Middle frontal gyrus (tissue), 1 donor: ENCODE results near the gene ZDHHC7.
"Not testable (repeated sequence)": the region's sequence is repeated elsewhere in the genome, so short reads cannot be mapped to it uniquely, and the experiment has no call there.

ENCODE experiments used
- DNase-seq: peaks from one replicate; pipeline ENCODE4 v3.0.0-alpha.2; 2015; ENCODE audit warnings: low spot score; ENCODE audit errors: extremely low spot score

ZDHHC7 gene

DNA sequence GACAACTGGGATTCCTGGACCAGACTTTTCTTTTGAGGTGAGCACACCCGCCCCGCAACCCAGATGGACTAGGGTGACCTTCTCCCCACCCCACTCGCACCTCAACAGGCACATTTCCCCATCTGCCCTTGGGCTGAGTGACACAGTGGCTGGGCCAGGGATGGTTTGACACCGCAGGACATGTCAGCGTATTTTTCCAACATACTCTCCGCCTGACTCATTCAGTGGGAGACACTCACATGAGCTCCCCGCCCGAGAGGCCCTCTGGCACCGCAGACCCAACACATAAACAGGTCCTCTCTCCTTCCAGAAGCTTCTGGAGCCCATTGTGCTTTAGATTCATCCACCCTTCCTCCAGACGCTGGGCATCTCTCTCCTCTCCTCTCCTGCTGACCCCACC is 69.4 kb downstream of the ZDHHC7 start:
- no peak for DNase-seq

DNA sequence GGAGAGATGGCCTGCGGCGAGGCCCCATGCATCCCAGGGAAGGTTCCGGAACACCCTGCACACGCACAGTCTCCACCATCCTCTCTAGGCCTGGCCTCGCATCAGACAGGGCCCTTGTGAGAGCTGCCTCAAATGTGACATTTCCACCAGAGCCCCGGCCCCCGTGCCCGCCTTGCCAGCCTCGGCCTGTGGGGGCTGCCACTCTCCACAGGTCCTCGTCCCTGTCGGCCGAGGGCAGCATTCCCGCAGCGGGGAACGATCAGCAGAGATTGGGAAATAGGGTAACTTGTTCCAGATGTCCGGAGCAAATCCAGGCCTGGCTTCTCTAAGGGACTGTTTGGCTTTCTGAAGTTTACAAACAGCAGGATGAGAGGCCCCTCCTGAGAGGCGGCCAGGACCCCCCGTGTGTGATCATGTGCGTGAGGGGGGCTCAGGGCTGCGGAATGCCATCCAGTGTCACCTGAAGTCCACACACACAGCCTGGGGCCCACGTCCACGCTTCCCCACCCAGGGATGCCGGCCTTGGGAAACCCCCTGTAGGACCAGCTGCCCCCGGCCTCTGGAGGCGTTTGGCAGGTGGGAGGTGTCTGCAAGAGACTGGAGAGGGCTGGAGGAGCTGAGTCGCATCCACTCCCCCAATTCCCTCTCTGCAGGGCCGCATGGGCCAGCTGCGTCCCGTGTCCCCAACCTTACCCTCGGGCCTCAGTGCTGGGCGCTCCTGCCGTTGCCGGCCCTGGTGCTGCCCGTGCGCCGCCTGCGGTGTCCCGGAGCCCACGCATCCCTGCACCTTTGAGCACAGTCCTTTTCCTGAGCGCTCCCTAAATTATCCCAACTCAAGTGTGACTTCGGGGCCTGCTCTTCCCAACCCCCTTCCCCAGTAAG is 70.4 kb downstream of the ZDHHC7 start:
- no peak for DNase-seq

- not testable (repeated sequence) for DNase-seq
Measured at GRCh38 chr16:84938616-84939015, 72.7 kb downstream of the ZDHHC7 start.

GRCh38 chr16:84937196-84938005 is 73.9 kb downstream of the ZDHHC7 start:
- DNase-seq = no peak

DNA sequence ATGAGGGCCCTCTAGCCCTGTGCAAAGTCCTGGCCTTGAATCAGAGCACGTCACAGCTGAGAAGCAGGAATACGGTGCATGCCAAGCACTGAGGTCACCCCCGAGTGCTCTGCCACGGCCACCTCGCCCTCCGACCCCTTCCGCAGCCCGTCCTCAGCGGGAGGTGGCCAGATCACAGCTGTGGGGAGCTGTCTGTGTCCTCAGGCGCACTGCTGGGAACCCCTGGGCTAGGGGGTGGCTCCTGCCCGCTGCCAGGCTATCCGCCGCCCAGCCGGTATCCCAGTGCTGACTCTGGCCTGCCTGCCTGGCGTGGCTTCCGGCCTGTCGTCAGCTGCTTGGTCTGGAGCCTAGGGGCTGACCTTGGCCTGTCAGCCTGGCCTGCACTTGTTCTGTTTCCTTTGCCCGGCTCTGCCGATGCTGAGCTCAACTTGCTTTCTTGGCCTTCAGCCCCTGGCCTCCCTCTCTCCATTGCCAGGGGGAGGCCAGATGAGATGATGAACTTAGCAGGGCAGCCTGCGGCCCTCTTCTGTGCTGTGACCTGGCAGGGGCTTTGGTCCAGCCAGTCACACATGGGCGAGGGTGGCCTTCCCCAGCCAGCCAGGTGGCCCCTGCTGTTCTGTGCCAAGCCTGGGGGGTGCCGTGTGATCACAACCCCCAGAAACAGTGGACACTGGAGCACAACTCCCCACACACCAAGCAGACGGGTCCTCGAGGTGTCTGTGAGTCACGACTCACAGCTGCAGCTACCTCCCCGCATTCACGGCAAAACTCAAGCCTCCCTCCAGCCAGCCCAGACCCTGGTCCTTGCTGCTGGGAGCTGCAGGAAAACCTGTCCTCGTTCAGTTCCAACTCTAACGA is 77.3 kb downstream of the ZDHHC7 start:
- no peak for DNase-seq

DNA sequence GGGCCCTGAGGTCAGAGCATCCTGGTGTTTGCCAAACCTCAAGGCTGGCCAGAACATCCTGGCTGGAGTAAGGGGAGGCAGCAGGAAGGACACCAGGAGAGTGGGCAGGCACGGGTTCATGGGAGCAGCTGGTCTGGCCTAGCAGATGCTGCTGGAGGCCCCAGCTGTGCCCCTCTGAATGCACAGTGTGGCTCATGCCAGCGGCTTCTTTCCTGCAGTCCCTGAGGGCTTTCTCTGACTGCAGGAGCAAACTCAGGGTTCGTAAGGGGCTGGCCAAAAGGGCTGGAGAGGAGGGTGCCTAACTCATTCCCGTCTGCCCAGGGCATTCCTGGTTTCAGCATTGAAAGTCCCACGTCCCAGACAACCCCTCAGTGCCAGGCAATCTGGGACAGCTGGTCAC is 78.7 kb downstream of the ZDHHC7 start:
- no peak for DNase-seq

DNA sequence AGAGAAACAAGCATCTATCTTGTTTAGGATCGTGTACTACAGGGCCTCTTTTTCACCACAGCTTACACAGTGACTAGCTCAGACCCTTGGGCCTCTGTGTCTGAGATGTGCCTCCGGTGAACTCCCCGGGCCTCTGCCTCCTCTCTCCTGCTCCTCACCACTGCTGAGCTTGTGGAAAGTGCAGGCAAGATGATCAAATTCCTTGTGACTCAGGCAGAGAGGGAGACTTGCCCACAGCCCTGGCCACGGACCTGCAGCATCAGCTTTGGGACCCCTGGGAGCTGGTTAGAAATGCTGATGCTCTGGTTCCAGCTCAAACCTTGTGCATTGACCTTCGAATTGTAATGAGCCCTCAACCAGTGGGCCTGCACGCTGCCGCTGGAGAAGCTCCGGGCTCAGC is 79.8 kb downstream of the ZDHHC7 start:
- no peak for DNase-seq

- no peak for DNase-seq
Measured at GRCh38 chr16:84931107-84931494, 80.2 kb downstream of the ZDHHC7 start.

DNA sequence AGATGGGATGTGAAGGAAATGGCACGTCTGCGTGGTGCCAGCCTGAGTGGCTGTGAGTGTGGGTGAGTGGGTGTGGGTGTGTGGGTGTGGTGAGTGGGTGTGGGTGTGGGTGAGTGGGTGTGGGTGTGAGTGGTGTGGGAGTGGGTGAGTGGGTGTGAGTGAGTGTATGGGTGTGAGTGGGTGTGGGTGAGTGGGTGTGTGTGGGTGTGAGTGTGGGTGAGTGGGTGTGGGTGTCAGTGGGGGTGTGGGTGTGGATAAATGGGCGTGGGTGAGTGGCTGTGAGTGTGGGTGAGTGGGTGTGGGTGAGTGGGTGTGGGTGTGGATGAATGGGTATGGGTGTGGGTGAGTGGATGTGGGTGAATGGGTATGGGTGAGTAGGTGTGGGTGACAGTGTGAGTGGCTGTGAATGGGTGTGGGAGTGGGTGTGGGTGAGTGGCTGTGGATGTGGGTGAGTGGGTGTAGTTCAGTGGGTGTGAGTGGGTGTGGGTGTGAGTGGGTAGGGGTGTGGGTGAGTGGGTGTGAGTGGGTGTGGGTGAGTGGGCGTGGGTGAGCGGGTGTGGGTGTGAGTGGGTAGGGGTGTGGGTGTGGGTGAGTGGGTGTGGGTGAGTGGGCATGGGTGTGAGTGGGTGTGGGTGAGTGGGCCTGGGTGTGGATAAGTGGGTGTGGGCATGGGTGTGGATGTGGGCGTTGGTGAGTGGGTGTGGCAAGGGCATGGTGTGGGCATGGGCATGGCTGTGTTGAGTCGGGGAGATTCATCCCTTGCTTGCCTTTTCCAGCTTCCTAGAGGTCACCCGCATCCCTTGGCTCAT is 80.8 kb downstream of the ZDHHC7 start:
- no peak for DNase-seq

- DNase-seq = no peak
Measured at GRCh38 chr16:84929421-84930297, 81.7 kb downstream of the ZDHHC7 start.

DNA sequence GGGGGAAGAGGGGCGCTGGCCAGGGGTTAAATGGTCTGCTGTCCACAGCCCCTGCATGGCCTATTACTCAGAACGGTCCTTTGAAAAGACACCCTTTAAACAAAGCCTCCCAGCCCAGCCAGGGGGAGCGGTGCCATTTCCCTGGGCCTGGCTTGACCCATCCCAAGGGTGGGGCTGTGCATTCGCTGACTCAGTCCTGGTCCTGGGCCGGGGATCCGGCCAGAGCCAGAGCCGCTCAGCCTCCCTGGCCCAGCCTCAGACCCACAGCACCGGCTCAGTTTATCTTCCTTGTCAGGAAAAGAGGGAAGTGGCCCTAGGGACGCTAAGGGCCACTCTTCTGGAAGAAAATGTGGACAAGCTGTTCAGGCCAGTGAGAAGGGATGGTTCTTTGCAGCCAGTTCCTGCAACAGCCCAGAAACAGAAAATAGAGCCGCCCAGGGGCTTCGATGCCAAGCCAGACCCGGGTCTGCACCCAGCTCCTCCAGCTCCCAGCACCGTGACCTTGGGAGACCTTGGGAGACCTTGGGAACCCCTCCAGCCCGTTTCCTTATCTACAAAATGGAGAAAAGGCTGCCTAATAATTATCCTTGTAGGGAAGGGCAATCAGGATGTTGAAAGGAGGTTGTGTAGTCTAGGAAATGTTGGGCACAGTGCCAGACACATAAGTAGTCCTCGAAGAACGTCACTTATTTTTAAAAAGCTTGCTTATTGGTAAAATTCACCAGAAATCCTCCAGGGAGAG is 82.5 kb downstream of the ZDHHC7 start:
- DNase-seq = no peak

GRCh38 chr16:84927621-84928591 is 83.4 kb downstream of the ZDHHC7 start:
- no peak for DNase-seq

- DNase-seq = no peak
Measured at GRCh38 chr16:84926462-84926861, 84.9 kb downstream of the ZDHHC7 start.

DNA sequence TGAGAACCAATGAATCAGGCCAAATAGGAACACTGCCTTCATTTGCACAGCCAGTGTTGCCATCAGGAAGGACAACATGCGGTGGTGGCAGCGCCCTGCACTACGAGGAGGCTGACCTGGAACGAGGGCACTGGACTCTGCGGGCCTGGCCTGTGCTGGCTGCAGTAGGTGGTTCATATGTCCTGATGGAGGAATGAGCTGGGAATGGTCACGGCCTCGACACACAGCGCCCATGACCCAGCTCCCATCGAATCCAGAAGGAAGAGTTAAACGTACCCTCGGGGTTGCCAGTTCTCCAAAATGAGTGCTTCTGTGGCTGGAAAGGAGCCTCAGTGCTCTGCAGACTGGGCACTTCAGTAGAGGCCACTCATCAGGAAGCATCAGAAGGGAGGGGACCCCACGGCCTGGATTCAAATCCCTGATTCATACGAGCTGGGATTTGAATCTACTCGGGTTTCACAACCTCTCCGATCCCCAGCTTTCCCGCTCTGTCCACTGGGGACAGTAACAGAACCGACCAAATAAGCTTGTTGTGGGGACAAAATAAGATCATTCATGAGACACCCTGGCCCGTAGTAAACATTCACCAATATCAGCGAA is 85.5 kb downstream of the ZDHHC7 start:
- no peak for DNase-seq

GRCh38 chr16:84925092-84925772 is 86.1 kb downstream of the ZDHHC7 start:
- no peak for DNase-seq

DNA sequence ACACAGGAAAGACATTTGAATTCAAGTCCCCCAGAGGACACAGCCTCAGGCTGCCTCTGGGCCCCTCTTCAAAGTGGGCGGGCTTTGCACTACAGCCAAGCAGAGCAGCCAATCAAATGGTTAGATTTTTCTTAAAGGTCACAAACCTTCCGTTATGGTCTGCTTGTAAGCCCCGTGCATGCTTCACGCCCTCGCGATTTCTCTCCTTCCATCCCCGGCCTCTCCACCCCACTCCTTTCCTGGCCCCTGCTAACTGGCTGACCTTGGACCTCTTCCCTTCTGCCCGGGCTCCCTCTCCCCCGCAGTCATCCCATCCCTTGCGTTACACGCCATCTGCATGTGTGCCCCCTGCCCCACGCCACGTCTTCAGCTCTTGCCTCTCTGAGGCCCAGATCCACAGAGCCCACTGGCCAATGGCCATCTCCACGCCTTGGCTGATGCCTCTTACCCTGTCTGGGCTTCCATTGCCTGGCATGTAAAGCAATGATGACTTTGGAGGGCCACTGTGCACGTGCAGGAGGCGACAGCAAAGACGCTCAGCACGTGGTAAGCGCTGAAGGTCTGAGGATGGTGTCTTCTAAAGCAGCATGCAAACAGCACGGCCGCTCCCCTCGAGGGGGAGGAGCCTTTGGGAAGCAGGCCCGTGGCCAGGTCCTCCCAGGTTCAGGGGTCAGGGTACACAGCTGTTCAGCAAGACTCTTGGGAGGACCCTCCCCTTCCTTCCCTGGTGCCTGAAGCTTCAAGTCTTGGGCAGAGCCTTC is 86.8 kb downstream of the ZDHHC7 start:
- DNase-seq = no peak
